Retina (tissue), 1 donor: ENCODE data around the gene SLC4A7.
A peak's percentile ranks its signal among the peaks of the same experiment; 100 is the strongest.
"Not testable (repeated sequence)": the region's sequence is repeated elsewhere in the genome, so short reads cannot be mapped to it uniquely, and the experiment has no call there.

Experiments used
- DNase-seq: peaks from one replicate; pipeline ENCODE4 v3.0.0-alpha.2; 2016

Gene SLC4A7

GRCh38 chr3:27486336-27486735 is 2.2 kb upstream of the SLC4A7 start:
- peak; percentile 30 for DNase-seq

- peak; percentile 41 for DNase-seq
These were observed 1.7 kb upstream of the SLC4A7 start for GRCh38 chr3:27485866-27486265.

GRCh38 chr3:27483117-27484014 is 818 bp downstream of the SLC4A7 start:
- peak; percentile 89 for DNase-seq

GRCh38 chr3:27479806-27480543 is 4.2 kb downstream of the SLC4A7 start:
- no peak for DNase-seq

GRCh38 chr3:27471923-27472550 is 12.1 kb downstream of the SLC4A7 start:
- DNase-seq = no peak

- no peak for DNase-seq
These were observed 15.8 kb downstream of the SLC4A7 start for GRCh38 chr3:27468283-27468886.

GRCh38 chr3:27467545-27467944 is 16.6 kb downstream of the SLC4A7 start:
- DNase-seq = no peak

GRCh38 chr3:27464646-27465045 is 19.5 kb downstream of the SLC4A7 start:
- no peak for DNase-seq

GRCh38 chr3:27462228-27462627 is 22.0 kb downstream of the SLC4A7 start:
- no peak for DNase-seq

- no peak for DNase-seq
These were observed 25.3 kb downstream of the SLC4A7 start for GRCh38 chr3:27458929-27459328.

- no peak for DNase-seq
These were observed 27.6 kb downstream of the SLC4A7 start for GRCh38 chr3:27456554-27456953.

- no peak for DNase-seq
These were observed 29.3 kb downstream of the SLC4A7 start for GRCh38 chr3:27454914-27455313.

- DNase-seq = no peak
These were observed 29.7 kb downstream of the SLC4A7 start for GRCh38 chr3:27454461-27454860.

GRCh38 chr3:27452368-27453090 is 31.7 kb downstream of the SLC4A7 start:
- DNase-seq = no peak

GRCh38 chr3:27451842-27452241 is 32.3 kb downstream of the SLC4A7 start:
- DNase-seq = no peak

GRCh38 chr3:27451251-27451650 is 32.9 kb downstream of the SLC4A7 start:
- no peak for DNase-seq

GRCh38 chr3:27449530-27450150 is 34.5 kb downstream of the SLC4A7 start:
- DNase-seq = no peak

- DNase-seq = not testable (repeated sequence)
These were observed 41.2 kb downstream of the SLC4A7 start for GRCh38 chr3:27442995-27443394.

- not testable (repeated sequence) for DNase-seq
These were observed 45.8 kb downstream of the SLC4A7 start for GRCh38 chr3:27438352-27438751.

GRCh38 chr3:27431116-27431515 is 53.1 kb downstream of the SLC4A7 start:
- DNase-seq = no peak

GRCh38 chr3:27429909-27430308 is 54.3 kb downstream of the SLC4A7 start:
- no peak for DNase-seq

GRCh38 chr3:27428446-27428845 is 55.7 kb downstream of the SLC4A7 start:
- no peak for DNase-seq
